ENCODE data around the gene CERS6. TPM values are rescaled to one million over a fixed set of nuclear protein-coding genes. Genes with fewer than 3 reads are reported as not detected.

Gene CERS6
- polyA plus RNA-seq, 4 donors, result 47.1 to 61.1 (median 57.5) TPM

DNA sequence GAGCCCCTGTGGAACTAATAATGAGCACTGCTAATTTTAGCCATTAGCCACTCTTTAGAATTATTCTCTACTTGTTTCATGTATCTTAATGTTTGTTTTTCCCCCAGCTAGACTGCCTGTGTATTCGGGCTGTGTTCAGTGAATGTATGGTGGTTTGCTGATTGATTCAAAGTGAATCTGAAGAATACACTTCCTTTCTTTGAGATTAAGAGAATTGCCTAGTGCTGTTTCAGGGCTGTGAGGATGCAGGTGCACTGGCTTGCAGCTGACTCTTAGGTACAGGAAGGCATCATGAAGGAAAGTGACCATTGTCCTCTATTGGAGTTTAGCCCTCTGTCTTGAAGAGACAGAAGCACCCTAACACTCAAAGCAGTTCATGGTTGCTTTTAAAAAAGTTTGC, 138.7 kb downstream of the CERS6 start:
- no peak for DNase-seq (ENCODE audit: low read depth in 4 of 4, low spot score in 3 of 4)

- DNase-seq (ENCODE audit: low read depth in 4 of 4, low spot score in 3 of 4), result no peak
Observed at GRCh38 chr2:168596881-168597655, 141.0 kb downstream of the CERS6 start.

DNA sequence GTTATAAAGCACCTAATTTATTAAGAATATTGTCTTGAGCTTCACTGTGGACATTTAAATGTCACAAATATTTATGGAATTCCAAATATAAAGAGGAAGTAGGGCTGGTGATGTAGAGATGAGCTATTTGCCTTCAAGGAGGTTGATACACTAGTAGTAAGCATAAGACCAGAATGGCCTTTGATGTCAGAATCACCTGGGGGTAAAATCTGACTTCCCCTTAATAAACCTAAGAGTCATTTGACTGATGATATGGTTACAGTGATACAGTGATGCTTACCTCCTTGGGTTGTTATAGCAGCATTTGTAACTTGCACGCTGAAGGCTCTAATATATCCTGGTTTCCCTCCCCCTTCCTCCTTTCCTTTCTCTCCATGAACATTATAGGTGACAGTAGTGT, 143.7 kb downstream of the CERS6 start:
- no peak for DNase-seq (ENCODE audit: low read depth in 4 of 4, low spot score in 3 of 4)

DNA sequence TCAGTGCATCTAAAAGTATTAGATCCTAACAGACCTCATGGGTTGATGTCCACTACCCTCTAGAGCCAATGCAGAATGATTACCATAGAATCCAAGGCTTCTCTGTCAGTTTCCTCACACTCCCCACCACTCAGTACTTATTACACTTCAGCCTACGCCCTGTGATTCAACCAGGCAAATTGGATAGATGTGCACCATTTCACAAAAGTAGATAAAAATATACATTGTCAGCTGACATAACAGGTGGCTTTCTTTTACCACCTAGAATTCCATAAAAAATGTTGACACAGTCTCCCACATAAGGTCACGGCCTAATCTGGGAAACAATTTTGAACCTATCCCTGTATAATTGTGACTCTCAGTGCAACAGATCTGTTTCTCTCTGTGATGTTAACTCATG, 144.9 kb downstream of the CERS6 start:
- no peak for DNase-seq (ENCODE audit: low read depth in 4 of 4, low spot score in 3 of 4)

DNA sequence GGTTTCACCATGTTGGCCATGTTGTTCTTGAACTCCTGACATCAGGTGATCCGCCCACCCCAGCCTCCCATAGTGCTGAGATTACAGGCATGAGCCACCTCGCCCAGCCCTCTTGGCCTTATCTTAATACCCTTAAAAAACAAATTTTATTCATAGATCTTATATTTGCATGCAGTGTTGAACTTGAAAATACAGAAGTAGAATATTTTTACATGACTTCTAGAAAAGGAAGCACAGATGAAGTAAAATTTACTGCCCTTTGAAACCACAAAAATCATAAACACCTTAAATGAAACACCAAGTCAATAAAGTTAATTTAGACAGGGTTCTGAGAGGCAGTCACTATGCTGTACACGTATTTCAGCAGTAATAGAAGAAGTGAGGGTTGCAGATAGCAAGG, 145.7 kb downstream of the CERS6 start:
- DNase-seq (ENCODE audit: low read depth in 4 of 4, low spot score in 3 of 4), result no peak

DNA sequence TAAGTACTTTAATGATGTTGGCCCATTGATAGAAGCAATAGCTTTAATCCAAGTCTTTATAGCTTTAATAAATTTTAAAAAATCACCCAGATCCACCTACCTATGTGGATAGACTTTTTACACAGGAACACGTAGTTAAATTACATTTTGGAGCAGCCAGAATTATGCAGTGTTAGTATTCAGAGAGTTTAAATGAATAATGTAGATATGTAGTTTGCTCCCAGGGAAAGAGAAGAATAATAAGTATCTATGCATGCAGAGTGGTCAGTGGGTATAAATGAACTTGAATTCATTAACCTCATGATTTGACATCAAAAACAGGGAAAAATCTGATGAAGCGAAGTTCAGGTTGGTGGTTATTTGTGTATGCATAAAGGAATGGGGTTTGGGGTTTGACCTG, 146.3 kb downstream of the CERS6 start:
- no peak for DNase-seq (ENCODE audit: low read depth in 4 of 4, low spot score in 3 of 4)

DNA sequence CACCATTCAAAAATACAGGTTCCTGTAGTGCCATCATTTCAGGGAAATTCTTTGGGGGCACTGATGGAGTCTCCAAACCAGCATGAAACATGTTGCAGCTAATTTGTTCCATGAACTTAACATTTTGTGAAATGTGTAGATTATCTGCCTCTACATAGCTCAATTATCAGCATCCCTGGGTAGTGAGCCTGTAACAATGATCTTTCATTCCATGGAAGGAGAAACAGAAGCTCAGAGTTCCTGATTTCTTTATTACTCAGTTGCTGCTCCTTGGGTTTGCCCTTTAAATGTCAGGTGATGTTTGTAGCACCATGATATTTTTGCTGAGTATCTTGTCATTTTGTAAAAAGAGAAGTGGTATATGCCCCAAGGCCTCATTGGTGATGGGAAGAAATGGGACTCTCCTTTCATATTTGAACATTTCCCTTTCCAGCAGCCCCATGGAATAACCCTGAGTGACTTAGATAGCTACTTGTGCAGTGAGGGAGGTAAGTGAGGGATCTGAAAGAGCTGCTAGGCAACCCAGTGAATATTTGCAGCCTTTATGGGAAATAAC, 146.9 kb downstream of the CERS6 start:
- no peak for DNase-seq (ENCODE audit: low read depth in 4 of 4, low spot score in 3 of 4)

DNA sequence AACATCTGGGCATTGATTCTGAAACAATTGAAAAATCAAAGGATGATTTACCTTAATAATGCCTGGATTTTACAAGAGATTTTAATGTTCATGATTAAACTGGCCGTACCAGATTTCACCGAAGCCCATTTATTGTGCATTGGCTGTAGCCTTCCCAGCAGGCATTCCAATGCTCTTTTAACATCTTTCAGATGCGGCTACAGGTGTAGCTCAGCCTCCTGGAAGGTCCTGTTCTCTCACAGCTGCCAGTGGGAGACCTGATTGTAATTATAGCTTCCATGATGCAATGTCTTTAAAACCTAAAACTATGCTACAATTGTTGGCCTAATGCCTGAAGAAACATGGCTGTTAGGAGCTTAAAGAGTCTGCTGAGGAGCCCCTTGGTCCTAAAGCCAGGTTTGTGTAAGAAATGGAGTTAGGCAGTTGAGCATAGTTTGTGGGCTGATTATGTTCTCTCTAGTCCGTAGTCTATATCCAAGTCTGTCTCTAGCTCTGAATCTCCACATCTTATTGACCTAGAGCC, 147.4 kb downstream of the CERS6 start:
- no peak for DNase-seq (ENCODE audit: low read depth in 4 of 4, low spot score in 3 of 4)

DNA sequence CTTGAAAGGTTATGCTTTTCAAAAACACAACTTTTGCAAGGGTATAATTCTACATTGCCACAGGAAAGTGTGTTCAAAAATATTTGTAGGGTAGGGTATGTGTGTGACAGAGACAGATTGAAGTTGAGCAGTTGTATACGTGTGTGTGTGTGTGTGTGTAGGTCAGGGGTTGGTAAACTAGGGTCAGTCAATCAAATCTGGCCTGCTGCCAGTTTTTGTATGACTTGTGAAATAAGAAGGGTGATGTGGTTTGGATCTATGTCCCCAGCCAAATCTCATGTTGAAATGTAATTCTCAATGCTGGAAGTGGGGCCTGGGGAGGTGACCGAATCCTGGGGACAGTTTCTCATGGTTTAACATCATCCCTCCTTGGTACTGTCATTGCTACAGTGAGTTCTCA, 148.2 kb downstream of the CERS6 start:
- no peak for DNase-seq (ENCODE audit: low read depth in 4 of 4, low spot score in 3 of 4)

GRCh38 chr2:168607992-168608391, 151.9 kb downstream of the CERS6 start:
- no peak for DNase-seq (ENCODE audit: low read depth in 4 of 4, low spot score in 3 of 4)

DNA sequence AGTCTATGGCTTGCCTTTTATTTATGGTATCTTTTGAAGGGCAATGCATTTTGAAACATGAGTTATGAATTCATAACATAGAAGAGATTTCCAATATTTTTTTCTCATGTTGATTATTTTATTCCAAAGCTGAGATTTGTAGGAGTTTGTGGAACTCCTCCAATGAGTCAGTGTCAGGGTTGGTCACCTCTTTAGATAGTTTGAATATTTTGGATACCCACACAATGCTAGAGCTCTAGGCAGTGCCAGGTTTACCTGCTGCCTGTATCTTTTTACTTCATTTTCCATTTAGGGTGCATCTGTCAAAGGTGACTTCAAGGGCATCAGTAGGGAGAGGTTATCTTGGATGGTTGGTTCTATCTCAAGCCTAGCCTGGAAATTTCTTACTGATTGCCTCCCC, 152.7 kb downstream of the CERS6 start:
- DNase-seq (ENCODE audit: low read depth in 4 of 4, low spot score in 3 of 4), result no peak

DNA sequence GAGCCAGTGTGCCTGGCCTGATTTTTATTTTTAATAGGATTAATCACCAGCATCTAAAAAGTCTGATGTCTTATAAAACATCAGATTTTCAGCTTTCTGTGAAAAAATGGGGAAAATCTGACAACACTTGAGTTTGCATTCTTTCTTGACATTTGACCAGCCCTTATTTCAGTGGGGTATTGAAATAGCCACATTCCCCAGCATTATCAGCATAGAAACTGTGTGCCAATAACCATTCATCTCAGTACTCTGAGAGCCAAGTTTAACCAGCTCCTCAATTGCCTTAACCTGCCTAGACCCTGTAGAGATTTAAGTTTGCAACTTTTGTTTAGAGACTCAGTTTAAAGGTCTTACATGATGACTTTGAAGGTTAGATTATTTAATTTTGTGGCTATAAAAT, 155.0 kb downstream of the CERS6 start:
- DNase-seq (ENCODE audit: low read depth in 4 of 4, low spot score in 3 of 4), result no peak

DNA sequence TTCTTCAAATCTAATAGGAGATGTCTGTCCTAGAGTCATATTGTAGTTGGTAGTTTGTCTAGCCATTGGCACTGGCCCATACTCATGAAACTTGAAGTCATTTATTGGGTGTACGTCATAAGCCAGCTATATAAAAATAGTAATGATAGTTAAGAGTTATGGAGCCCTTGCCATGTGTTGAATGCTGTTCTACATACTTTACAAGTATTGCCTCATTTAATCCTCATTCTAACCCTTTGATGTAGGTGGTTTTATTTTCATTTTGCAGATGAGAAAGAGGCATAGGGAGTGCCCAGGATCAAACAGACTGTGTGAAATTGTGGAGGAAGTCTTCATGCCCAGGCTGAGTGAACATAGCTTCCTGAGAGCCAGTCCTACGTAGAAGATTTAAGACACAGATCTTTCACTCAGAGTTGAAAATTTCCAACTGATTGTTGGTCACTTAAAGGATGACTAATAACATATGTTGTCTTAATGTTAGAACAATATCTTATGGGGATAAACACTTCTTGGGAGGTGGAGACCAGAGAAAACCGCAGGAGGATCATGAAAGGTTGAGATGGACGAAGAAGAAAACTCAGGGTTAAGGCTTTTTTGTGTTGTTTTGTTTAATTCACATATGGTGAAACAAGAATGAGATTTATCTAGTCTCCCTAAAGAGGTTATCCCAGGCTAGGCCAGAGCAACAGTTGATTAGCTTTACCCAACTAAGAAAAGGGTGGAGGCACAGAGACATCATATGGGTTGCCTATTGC, 156.0 kb downstream of the CERS6 start:
- DNase-seq (ENCODE audit: low read depth in 4 of 4, low spot score in 3 of 4), result no peak

DNA sequence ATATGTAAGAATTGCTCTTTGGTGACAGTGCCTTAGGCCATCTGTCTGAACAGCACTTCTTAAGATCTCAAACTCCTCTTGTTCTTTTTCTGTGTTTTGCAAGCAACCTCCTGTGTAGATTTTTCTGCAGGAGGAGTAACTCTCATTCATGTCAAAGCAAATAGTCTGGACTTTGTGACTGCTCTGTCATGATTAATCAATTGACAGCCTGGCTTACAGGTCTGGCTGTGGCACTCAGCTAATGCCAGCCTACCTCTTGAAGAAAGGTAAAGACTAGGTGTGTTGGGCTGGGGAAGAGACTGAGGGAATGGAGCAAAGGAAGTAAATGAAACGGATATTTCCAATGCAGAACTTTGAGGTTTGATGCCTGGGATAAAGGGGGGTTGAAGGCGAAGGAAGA, 156.6 kb downstream of the CERS6 start:
- DNase-seq (ENCODE audit: low read depth in 4 of 4, low spot score in 3 of 4), result no peak

DNA sequence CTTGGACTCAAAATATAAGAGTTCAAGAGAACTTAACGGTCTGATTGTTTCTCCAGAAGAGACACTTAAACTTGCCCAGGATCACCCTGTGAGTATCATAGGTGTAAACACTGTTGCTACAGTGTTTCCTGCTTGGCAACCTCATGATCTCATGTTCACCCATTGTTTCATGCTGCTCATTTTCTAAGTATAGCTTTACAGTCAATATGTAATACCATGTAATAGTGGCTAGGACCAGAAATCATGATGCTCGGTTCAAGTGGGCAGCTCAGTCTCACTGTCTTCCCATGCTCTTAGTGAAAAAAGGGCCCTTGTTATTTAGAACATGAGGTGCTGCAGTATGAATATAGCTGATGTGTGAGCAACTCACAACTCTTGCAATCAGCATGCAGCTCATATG, 157.5 kb downstream of the CERS6 start:
- DNase-seq (ENCODE audit: low read depth in 4 of 4, low spot score in 3 of 4), result no peak

DNA sequence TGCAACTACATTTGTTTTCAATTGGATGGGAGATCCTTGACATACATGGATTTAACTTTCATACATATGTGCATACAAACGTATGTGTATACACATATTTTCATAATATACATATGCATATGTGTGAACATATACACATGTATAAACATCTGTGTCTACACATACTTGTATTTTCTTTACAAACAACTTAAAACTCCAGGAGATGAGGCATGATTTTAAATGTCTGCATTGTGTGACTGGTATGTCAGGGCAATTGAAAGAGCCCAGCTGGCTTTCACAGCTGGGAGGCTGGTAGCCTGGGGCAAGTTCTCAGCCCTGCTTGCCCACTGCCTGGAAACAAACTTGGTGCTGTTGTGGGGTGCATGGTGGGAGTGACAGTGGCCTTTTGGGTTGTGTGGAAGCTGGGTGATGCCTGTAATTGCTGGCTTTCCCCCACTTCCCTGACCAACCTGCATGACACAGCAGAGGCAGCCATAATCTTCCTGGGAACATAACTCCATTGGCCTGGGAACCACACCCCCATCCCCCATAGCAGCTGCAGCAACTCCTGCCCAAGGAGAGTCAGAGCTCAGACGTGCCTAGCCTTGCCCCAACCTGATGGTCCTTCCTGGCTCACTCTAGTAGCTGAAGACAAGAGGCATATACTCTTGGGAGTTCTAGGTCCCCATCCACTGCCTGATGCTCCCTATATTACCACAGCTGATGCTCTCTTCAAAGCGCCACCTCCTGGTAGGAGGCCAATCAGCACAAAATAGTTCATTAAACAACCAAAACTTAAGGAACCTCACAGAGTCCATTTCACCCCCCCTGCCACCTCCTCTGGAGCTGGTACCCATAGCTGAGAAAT, 158.3 kb downstream of the CERS6 start:
- no peak for DNase-seq (ENCODE audit: low read depth in 4 of 4, low spot score in 3 of 4)

- DNase-seq (ENCODE audit: low read depth in 4 of 4, low spot score in 3 of 4), result no peak
Observed at GRCh38 chr2:168620554-168620953, 164.5 kb downstream of the CERS6 start.

GRCh38 chr2:168622559-168622958, 166.5 kb downstream of the CERS6 start:
- no peak for DNase-seq (ENCODE audit: low read depth in 4 of 4, low spot score in 3 of 4)

DNA sequence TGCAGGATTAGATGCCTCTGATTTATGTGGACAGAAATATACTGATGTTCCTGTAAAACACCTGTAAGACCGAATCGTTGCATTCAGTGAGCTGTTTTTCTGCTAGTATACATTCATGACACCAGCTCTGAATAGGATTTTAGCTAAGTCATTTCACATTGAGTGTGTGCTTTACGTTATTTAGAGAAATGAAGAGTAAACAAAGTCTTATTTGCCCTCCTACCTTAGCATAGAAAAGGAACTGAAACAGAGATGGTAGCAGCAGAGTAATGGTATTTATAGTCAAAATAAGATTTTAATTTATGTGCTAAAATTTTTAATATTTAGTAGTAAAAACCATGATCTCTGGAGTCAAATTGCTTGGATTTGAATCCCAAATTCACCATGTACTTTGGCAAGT, 168.0 kb downstream of the CERS6 start:
- DNase-seq (ENCODE audit: low read depth in 4 of 4, low spot score in 3 of 4), result no peak

DNA sequence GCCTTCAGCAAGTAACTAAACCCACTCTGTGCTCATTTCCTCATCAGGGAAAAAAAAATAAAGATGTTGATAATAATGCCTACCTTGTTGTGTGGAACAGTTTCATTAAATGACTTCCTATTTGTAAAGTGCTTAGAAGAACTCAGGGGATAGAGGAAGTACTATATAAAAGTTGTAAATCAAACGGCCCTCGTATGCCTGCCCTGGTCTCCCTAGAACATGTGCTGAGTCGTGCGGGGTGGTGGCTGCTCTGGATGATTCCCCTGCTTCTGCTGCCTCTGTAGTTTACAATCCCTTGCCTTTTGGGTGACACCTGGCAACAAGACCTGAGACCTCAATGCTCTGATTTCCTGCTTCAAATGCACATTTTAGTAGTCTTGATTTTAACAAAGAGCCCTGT, 170.0 kb downstream of the CERS6 start:
- DNase-seq (ENCODE audit: low read depth in 4 of 4, low spot score in 3 of 4), result no peak

DNA sequence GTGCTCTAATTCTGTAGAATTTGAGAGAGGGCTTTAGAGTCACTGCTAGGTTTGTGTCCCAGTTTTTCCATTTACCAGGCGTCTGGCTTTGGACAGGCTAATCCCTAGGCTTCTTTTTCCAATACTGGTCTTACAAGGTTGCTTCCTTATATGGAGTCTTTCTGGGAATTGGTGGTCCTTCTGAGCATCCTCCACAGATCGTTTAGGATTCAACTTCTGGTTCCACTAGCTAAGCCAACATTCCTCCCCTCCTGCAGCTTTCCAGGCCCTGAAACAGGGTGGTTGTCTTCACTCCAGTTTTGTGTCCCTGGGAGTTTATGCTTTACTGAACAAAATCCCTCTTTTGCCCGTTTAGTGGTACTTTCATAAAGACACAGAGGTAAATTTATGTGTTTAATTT, 170.6 kb downstream of the CERS6 start:
- no peak for DNase-seq (ENCODE audit: low read depth in 4 of 4, low spot score in 3 of 4)

All from right renal pelvis (tissue), 4 donors.